H1 (cell line): ENCODE results near the gene HTR6. TPM values are rescaled to one million over a fixed set of nuclear protein-coding genes. Genes with fewer than 3 reads are reported as not detected.

Experiments used
- CTCF ChIA-PET: fragments of 300-600 bp; sonication (Branson Sonifier 250); formaldehyde crosslinking; loops from one replicate; lab custom pipeline; 2021; ENCODE audit not compliant: partially characterized antibody; lab: Charles Lee
- POLR2A ChIA-PET: fragments of 300-600 bp; sonication (Branson Sonifier 250); formaldehyde crosslinking; loops from one replicate; lab custom pipeline; 2021; ENCODE audit warnings: inconsistent platforms; ENCODE audit not compliant: partially characterized antibody; lab: Charles Lee
- DNase-seq, 2 experiments: peaks; one replicate each; pipeline versions ENCODE4 v3.0.0 to v3.0.0-alpha.2; 2010 to 2022; ENCODE audit warnings: low spot score in 2 of 2, low read depth in 1 of 2, mixed read lengths in 1 of 2
- FAIRE-seq: peaks from 2 replicates; lab custom pipeline; 2011; peaks lifted over from hg19 to GRCh38; lab: Jason Lieb, UNC
- H2AFZ ChIP-seq: 2 replicates; pipeline ENCODE4 v1.8.1; 2012; ENCODE audit warnings: low read length, inconsistent platforms
- H2AK5ac ChIP-seq: 2 replicates; pipeline ENCODE4 v1.6.1; 2013; ENCODE audit warnings: low read depth, low read length
- H2BK120ac ChIP-seq: replicated peaks from 2 replicates; pipeline ENCODE3; 2013; ENCODE audit warnings: low read depth, low read length, inconsistent platforms
- H2BK12ac ChIP-seq: 2 replicates; pipeline ENCODE4 v1.6.1; 2013; ENCODE audit warnings: low read depth, low read length
- H2BK15ac ChIP-seq: 2 replicates; pipeline ENCODE4 v1.6.1; 2013; ENCODE audit warnings: low read length
- H2BK20ac ChIP-seq: 2 replicates; pipeline ENCODE4 v1.6.1; 2013; ENCODE audit warnings: low read length
- H2BK5ac ChIP-seq: 2 replicates; pipeline ENCODE4 v1.6.1; 2013; ENCODE audit warnings: low read depth, low read length
- H3K14ac ChIP-seq: 2 replicates; pipeline ENCODE4 v1.6.1; 2013; ENCODE audit warnings: inconsistent platforms; ENCODE audit not compliant: insufficient read length
- H3K18ac ChIP-seq: 2 replicates; pipeline ENCODE4 v1.6.1; 2013; ENCODE audit warnings: low read length; ENCODE audit errors: extremely low read depth
- H3K23ac ChIP-seq: 2 replicates; pipeline ENCODE4 v1.6.1; 2013; ENCODE audit warnings: inconsistent platforms; ENCODE audit not compliant: insufficient read length
- H3K23me2 ChIP-seq: 2 replicates; pipeline ENCODE4 v1.6.1; 2013; ENCODE audit warnings: low read depth, low read length
- H3K27ac ChIP-seq: 2 replicates; pipeline ENCODE4 v1.6.1; 2011; ENCODE audit warnings: low read depth, low read length, inconsistent platforms
- H3K27me3 ChIP-seq, 4 experiments: replicated peaks in 1 of 4; 1 replicate in 1 of 4; 2 replicates in 3 of 4; pipeline versions ENCODE4 v1.6.1 to v1.8.1; 2011 to 2013; ENCODE audit warnings: low read length in 3 of 4, mild to moderate bottlenecking in 3 of 4, inconsistent platforms in 2 of 4, mixed read lengths in 2 of 4, moderate library complexity in 1 of 4; ENCODE audit not compliant: control insufficient read depth in 3 of 4, insufficient read depth in 3 of 4; ENCODE audit errors: extremely low read depth in 1 of 4
- H3K36me3 ChIP-seq, 4 experiments: 2 replicates each; pipeline versions ENCODE4 v1.6.1 to v1.8.1; 2011 to 2013; ENCODE audit warnings: mild to moderate bottlenecking in 4 of 4, low read length in 3 of 4, moderate library complexity in 2 of 4, control low read depth in 1 of 4, inconsistent platforms in 1 of 4; ENCODE audit not compliant: insufficient read depth in 4 of 4, control insufficient read depth in 2 of 4
- H3K4ac ChIP-seq: replicated peaks from 2 replicates; pipeline ENCODE3; 2013; ENCODE audit warnings: low read length, low read depth, mixed read lengths, inconsistent platforms; ENCODE audit not compliant: insufficient read length
- H3K4me1 ChIP-seq, 4 experiments: replicated peaks in 1 of 4; 1 replicate in 1 of 4; 2 replicates in 3 of 4; pipeline versions ENCODE4 v1.6.1 to v1.8.1; 2011 to 2013; ENCODE audit warnings: low read length in 3 of 4, inconsistent platforms in 2 of 4, mixed read lengths in 1 of 4; ENCODE audit not compliant: insufficient read depth in 4 of 4, control insufficient read depth in 3 of 4
- H3K4me2 ChIP-seq, 2 experiments: 2 replicates each; pipeline versions ENCODE4 v1.6.1 to v1.8.1; 2011 to 2013; ENCODE audit warnings: low read depth in 2 of 2, low read length in 2 of 2, control low read depth in 1 of 2, inconsistent platforms in 1 of 2, mild to moderate bottlenecking in 1 of 2; ENCODE audit not compliant: insufficient read depth in 1 of 2
- H3K4me3 ChIP-seq, 4 experiments: fragments of 200-600, 300-600 bp in 1 of 4; sonication (generic), shearing (Covaris generic), sonication (Bioruptor Twin) in 1 of 4; 2 replicates each; pipeline versions ENCODE4 v1.5.1 to v1.8.1; 2011 to 2016; ENCODE audit warnings: low read length in 4 of 4, low read depth in 3 of 4, control low read depth in 2 of 4, inconsistent platforms in 2 of 4, mild to moderate bottlenecking in 2 of 4, mixed read lengths in 1 of 4, moderate library complexity in 1 of 4; ENCODE audit not compliant: insufficient read depth in 2 of 4; ENCODE audit errors: extremely low read depth in 1 of 4
- H3K56ac ChIP-seq: replicated peaks from 2 replicates; pipeline ENCODE3; 2013; ENCODE audit warnings: low read depth, mild to moderate bottlenecking, mixed read lengths, low read length, inconsistent platforms; ENCODE audit not compliant: insufficient read length
- H3K79me1 ChIP-seq: 2 replicates; pipeline ENCODE4 v1.6.1; 2013; ENCODE audit warnings: low read depth, low read length, control low read depth
- H3K79me2 ChIP-seq, 2 experiments: 2 replicates each; pipeline versions ENCODE4 v1.6.1 to v1.8.1; 2012 to 2013; ENCODE audit warnings: low read length in 2 of 2, mild to moderate bottlenecking in 2 of 2, inconsistent platforms in 1 of 2; ENCODE audit not compliant: insufficient read depth in 2 of 2, control insufficient read depth in 1 of 2
- H3K9ac ChIP-seq, 4 experiments: replicated peaks in 1 of 4; 1 replicate in 1 of 4; 2 replicates in 3 of 4; pipeline versions ENCODE4 v1.6.1 to v1.8.1; 2011 to 2013; ENCODE audit warnings: low read depth in 3 of 4, low read length in 3 of 4, control low read depth in 2 of 4, mild to moderate bottlenecking in 2 of 4, moderate library complexity in 2 of 4, inconsistent platforms in 1 of 4; ENCODE audit errors: extremely low read depth in 1 of 4
- H3K9me3 ChIP-seq, 2 experiments: 2 replicates each; pipeline versions ENCODE4 v1.6.1 to v1.8.1; 2012 to 2013; ENCODE audit warnings: mild to moderate bottlenecking in 2 of 2, moderate library complexity in 2 of 2, control low read depth in 1 of 2, inconsistent platforms in 1 of 2, low read depth in 1 of 2, low read length in 1 of 2, mixed read lengths in 1 of 2; ENCODE audit not compliant: insufficient read depth in 2 of 2
- H4K20me1 ChIP-seq, 2 experiments: replicated peaks in 1 of 2; 2 replicates each; pipeline versions ENCODE3 to v1.8.1; 2011 to 2013; ENCODE audit warnings: inconsistent platforms in 2 of 2, low read length in 2 of 2, mild to moderate bottlenecking in 1 of 2; ENCODE audit not compliant: insufficient read depth in 2 of 2, control insufficient read depth in 1 of 2
- H4K5ac ChIP-seq: 2 replicates; pipeline ENCODE4 v1.6.1; 2013; ENCODE audit warnings: low read length, low read depth, mixed read lengths, inconsistent platforms; ENCODE audit not compliant: insufficient read length
- H4K8ac ChIP-seq: 2 replicates; pipeline ENCODE4 v1.8.0; 2013; ENCODE audit warnings: mild to moderate bottlenecking, moderate library complexity, low read length, inconsistent platforms; ENCODE audit not compliant: insufficient read depth; ENCODE audit errors: extremely low read depth
- H4K91ac ChIP-seq: replicated peaks from 2 replicates; pipeline ENCODE3; 2013; ENCODE audit warnings: low read length, mixed read lengths, inconsistent platforms; ENCODE audit not compliant: insufficient read length
- CBX5 ChIP-seq: fragments of 300-800, 300-1000 bp; sonication (generic); IDR thresholded peaks from 2 replicates; pipeline ENCODE4 v1.7.1; 2016; ENCODE audit warnings: antibody characterized with exemption, low read length, low read depth
- CTCF ChIP-seq, 3 experiments: IDR thresholded peaks; 1 replicate in 2 of 3; 2 replicates in 1 of 3; pipeline versions ENCODE4 v1.5.1 to v1.6.1; 2011; ENCODE audit warnings: low read length in 3 of 3, mild to moderate bottlenecking in 3 of 3, inconsistent platforms in 2 of 3, low read depth in 1 of 3, moderate library complexity in 1 of 3; ENCODE audit not compliant: insufficient read depth in 1 of 3; ENCODE audit errors: control extremely low read depth in 1 of 3
- WGBS, 2 experiments: shearing (Covaris generic) in 1 of 2; methylation state at CpG; one replicate each; pipeline versions ENCODE4 v1.1.6 to v1.1.7; 2013 to 2015; ENCODE audit warnings: low lambda C conversion rate in 2 of 2, mixed read lengths in 2 of 2, inconsistent platforms in 1 of 2, low coverage in 1 of 2, missing lambda C conversion rate in 1 of 2; ENCODE audit not compliant: insufficient replicate concordance in 2 of 2, insufficient coverage in 1 of 2, insufficient read length in 1 of 2; ENCODE audit errors: extremely low coverage in 1 of 2, missing lambda C conversion rate in 1 of 2; 5-methylcytosine and 5-hydroxymethylcytosine counted together
- polyA plus RNA-seq, 7 experiments: library from polyadenylated mRNA; depleted of rRNA in 3 of 7; stranded (reverse) in 5 of 7; unstranded in 2 of 7; fragments of >200 nt in 5 of 7; fragments of 200-250 nt in 2 of 7; gene quantifications; 1 replicate in 5 of 7; 2 replicates in 1 of 7; 4 replicates in 1 of 7; pipeline versions ENCODE4 v1.2.1 to v1.2.3, GENCODE V29; 2011 to 2013; ENCODE audit warnings: missing spikeins in 2 of 7, mixed read lengths in 2 of 7
- total RNA-seq: library from RNA; stranded (reverse); fragmentation: NEBNext Ultra II Directional; extraction: Animal tissue kit (Norgen Biotek cat#: 25700); gene quantifications from 2 replicates; pipeline ENCODE4 v1.2.1, GENCODE V29; 2021

The HTR6 gene
- total and polyA plus RNA-seq, 2 of the 8 experiments (the other 6 are each of a cell fraction or from before 2014, with no cell fraction given) = 0.76 to 0.95 TPM

- FAIRE-seq (no peak), DNase-seq (no peak)
- Histone ChIP-seq H3K4me2 (no peak overlapping the region), H2BK20ac (no peak overlapping the region), H2AFZ (no peak overlapping the region), H3K36me3 (no peaks in the 10 kb centered on the region), H3K9me3 (no peaks in the 10 kb centered on the region), H2BK120ac (no peak overlapping the region), H3K4me1 (no peaks in the 10 kb centered on the region), H3K27ac (no peak overlapping the region), H3K56ac (no peak overlapping the region), H4K8ac (no peak overlapping the region), H4K5ac (no peak overlapping the region), H3K4ac (no peak overlapping the region), H4K91ac (no peak overlapping the region), H3K79me1 (no peaks in the 10 kb centered on the region), H3K4me3 (no peak overlapping the region), H4K20me1 (no peaks in the 10 kb centered on the region), H2AK5ac (no peak overlapping the region), H3K14ac (no peak overlapping the region), H2BK15ac (no peak overlapping the region), H3K23me2 (no peaks in the 10 kb centered on the region), H3K23ac (no peak overlapping the region), H3K27me3 (no peaks in the 10 kb centered on the region), H2BK12ac (no peak overlapping the region), H3K9ac (no peak overlapping the region)
- POLR2A ChIA-PET = no interaction called here
- CTCF ChIA-PET = interaction anchor here (0.6 to 5.9 kb wide), 5 partner anchors 9 to 39 kb away, joined by 3 to 45 read pairs (median 5); no protein-coding TSS in a partner anchor
- TF ChIP-seq CBX5 = no peak
- peak in 1 of 3 experiments; percentile 19; a peak in 1 of 4 replicates for TF ChIP-seq CTCF (IDR thresholded peaks at IDR 0.05; ENCODE audit: control extremely low read depth in 1 of 3, insufficient read depth in 1 of 3, low read depth in 1 of 3, low read length in 3 of 3)
- TF ChIP-seq, all 59 proteins: peak for 1
- H2BK5ac ChIP-seq = no peak overlapping the region
- no peak overlapping the region for H3K18ac ChIP-seq
- no peaks in the 10 kb centered on the region for H3K79me2 ChIP-seq
- 86% methylated on average over 7 of the region's 7 CpGs; no CpG with 5 or more reads in 1 of the 2 experiments for WGBS, 2 experiments
Observed at GRCh38 chr1:19695772-19696171, 31.1 kb downstream of the HTR6 start.
